Chondrocyte (in vitro differentiated cells): ENCODE measurements around the gene C5. TPM values are rescaled to one million over a fixed set of nuclear protein-coding genes. Genes with fewer than 3 reads are reported as not detected.

Experiments used
- DNase-seq: peaks from one replicate; pipeline ENCODE4 v3.0.0; 2021; ENCODE audit warnings: mixed read lengths, low spot score
- H3K27ac Mint-ChIP-seq: one replicate; pipeline ENCODE4 v1.8.0; 2021; ENCODE audit warnings: mild to moderate bottlenecking, moderate library complexity, mixed read lengths; ENCODE audit not compliant: unreplicated experiment
- H3K27me3 Mint-ChIP-seq: 2 replicates; pipeline ENCODE4 v1.8.0; 2021; ENCODE audit warnings: low read depth, mixed read lengths
- H3K36me3 Mint-ChIP-seq: 2 replicates; pipeline ENCODE4 v1.8.0; 2021; ENCODE audit warnings: low read depth, mixed read lengths
- H3K4me1 Mint-ChIP-seq: 2 replicates; pipeline ENCODE4 v1.8.0; 2021; ENCODE audit warnings: low read depth, mild to moderate bottlenecking, mixed read lengths
- H3K4me3 Mint-ChIP-seq: one replicate; pipeline ENCODE4 v1.8.0; 2021; ENCODE audit warnings: mild to moderate bottlenecking, moderate library complexity, mixed read lengths; ENCODE audit not compliant: unreplicated experiment
- H3K9me3 Mint-ChIP-seq: 2 replicates; pipeline ENCODE4 v1.8.0; 2021; ENCODE audit warnings: low read depth, mixed read lengths
- total RNA-seq: library from RNA; stranded (reverse); gene quantifications from 3 replicates; pipeline ENCODE4 v1.2.1, GENCODE V29; 2021
- TF ChIP-seq, protein P1 (sequence below): fragments of 200-600 bp; sonication (generic); IDR thresholded peaks from 2 replicates; pipeline ENCODE4 v1.5.0; 2021; ENCODE audit warnings: antibody characterized with exemption, mild to moderate bottlenecking, moderate library complexity

The C5 gene
- total RNA-seq, 1 donor from 2014 or later, result 3.0 TPM

DNA sequence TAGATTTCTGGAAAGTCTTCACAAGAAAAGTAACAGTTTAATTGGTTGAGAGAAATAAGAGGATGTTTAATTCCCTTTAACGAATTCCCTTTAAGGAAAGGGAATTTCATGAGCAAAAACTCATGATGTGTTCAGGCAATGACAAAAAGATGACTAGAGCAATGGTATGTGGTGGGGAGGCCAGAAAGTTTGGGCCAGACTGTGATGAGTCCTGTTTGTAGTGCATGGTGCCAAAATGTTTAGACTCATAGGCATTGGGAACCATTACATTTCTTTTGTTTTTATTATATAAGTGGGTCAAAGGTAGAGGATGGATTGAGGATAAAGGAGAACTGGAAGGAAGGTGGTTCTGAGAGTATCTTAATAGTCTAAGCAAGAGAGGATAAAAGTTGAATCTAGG, 35.6 kb upstream of the C5 start:
- Mint-ChIP-seq H3K27me3 (no peaks in the 10 kb centered on the region), H3K9me3 (no peaks in the 10 kb centered on the region), H3K4me1 (no peaks in the 10 kb centered on the region), H3K36me3 (peaks cover 5% of the 10 kb centered on the region), H3K4me3 (no peak overlapping the region), H3K27ac (no peak overlapping the region)
- DNase-seq, result no peak
- TF ChIP-seq, protein P1, sequence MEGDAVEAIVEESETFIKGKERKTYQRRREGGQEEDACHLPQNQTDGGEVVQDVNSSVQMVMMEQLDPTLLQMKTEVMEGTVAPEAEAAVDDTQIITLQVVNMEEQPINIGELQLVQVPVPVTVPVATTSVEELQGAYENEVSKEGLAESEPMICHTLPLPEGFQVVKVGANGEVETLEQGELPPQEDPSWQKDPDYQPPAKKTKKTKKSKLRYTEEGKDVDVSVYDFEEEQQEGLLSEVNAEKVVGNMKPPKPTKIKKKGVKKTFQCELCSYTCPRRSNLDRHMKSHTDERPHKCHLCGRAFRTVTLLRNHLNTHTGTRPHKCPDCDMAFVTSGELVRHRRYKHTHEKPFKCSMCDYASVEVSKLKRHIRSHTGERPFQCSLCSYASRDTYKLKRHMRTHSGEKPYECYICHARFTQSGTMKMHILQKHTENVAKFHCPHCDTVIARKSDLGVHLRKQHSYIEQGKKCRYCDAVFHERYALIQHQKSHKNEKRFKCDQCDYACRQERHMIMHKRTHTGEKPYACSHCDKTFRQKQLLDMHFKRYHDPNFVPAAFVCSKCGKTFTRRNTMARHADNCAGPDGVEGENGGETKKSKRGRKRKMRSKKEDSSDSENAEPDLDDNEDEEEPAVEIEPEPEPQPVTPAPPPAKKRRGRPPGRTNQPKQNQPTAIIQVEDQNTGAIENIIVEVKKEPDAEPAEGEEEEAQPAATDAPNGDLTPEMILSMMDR, result no peak

DNA sequence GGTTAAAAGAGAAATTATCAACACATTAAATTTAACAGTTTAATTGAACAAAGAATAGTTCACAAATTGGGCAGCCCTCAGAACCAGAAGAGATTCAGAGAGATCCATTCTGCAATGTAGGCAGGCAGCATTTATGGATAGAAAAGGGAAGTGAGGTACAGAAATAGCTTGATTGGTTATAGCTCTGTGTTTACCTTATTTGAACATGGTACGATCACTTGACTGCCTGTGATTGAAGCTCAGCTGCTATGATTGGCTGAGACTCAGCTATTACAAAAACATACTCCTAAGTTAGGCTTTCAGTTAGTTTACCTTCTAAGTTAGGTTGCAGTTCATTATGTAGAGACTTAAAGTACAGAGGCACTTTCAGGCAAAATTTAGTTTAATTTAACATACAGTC, 32.0 kb upstream of the C5 start:
- no peaks in the 10 kb centered on the region for H3K27me3 Mint-ChIP-seq
- H3K4me3 Mint-ChIP-seq, result no peak overlapping the region
- TF ChIP-seq, protein P1, result no peak
- H3K27ac Mint-ChIP-seq, result no peak overlapping the region
- no peaks in the 10 kb centered on the region for H3K9me3 Mint-ChIP-seq
- DNase-seq, result no peak
- H3K4me1 Mint-ChIP-seq, result no peaks in the 10 kb centered on the region
- peaks cover 5% of the 10 kb centered on the region for H3K36me3 Mint-ChIP-seq

DNA sequence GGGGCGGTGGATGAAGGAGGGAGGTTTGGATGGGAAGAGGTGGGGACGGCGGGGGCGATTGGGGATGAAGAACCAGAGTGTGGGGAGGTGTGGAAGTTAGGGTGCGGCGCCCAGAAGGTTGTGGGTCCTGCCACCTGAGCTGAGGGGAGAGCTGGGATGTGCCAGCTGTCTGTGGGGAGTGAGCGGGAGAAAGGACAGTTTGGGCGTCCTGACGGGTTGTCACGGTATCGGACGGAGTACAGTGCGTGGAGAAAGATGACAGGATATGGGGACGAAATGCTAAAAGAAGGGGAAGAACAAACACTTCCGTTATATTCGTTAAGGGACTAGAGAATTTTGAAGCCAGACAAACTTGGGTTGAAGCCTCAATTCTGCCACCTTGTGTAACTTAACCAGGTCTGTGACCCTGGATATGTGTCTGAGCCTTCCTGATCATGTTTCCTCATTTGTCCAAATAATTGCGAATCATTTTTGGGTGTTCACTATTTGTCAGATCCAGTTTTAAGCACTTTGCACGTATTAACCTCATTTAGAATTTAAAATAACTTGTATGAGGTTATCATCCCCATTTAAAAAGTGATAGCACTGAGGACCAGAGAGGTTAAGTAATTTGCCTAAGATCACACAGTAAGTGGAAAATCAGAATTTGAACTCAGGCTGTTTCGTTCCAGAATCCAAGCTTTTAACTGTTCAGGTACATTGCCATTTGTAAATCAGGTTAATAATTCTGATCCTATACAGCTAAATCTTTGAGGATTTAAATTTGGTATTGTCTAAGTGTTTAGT, 25.4 kb upstream of the C5 start:
- Mint-ChIP-seq H3K9me3 (no peaks in the 10 kb centered on the region), H3K36me3 (no peaks in the 10 kb centered on the region), H3K27ac (peak overlapping the region; percentile 95), H3K4me1 (peaks cover 23% of the 10 kb centered on the region), H3K27me3 (no peaks in the 10 kb centered on the region), H3K4me3 (peak overlapping the region; percentile 95)
- DNase-seq, result no peak
- TF ChIP-seq, protein P1, result peak; percentile 58

DNA sequence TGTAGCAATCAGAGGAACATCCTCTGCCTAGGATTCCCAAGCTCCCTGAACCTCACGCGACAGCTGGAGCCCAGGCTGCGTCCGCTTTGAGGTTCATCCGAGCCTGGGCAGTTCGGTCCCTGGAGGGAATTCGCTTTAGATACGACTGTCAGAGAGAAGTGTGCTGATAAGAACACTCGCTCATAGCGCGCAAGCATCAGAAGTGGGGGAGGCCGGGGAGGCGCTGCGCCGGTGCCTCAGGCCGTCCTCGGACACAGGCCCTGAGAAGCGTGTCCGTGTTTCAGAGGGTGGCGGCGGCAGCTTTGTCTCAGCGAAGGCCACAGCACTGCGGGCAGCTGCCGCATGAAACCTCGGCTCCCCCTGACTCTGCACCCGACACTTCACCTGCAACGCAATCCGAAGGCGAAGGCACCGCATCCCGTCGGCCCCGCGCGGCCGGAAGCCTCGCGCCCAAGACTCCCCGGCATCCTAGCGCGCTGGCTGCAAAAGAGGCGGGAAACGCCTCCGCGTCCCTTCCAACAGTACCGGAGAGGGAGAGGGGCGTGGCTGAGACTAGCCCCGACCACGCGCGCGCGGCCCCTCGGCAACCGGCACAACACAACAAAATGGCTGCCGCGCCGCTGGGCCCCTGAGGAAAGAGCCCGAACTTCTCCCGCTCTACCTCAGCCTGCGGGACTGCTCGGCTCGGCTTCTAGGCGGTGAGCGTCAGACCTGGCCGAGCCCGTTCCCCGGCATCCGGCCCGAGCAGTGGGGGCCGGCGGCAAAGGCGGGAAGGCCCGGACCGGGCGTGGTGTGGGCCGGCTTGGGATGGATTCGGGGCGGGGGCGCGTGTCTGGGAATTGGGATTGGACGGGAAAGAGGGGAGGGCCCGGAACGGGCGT, 24.5 kb upstream of the C5 start, which contains the start of gene CNTRL:
Gene CNTRL (plus strand): TSS at position 586 of the 881 bp plus-strand sequence. CDS start 13,372 bp downstream, outside the sequence.
- no peaks in the 10 kb centered on the region for H3K9me3 Mint-ChIP-seq
- DNase-seq, result peak; percentile 96
- no peaks in the 10 kb centered on the region for H3K36me3 Mint-ChIP-seq
- H3K27me3 Mint-ChIP-seq, result no peaks in the 10 kb centered on the region
- H3K27ac Mint-ChIP-seq, result peak within 1 kb of the TSS; percentile 95
- H3K4me1 Mint-ChIP-seq, result peaks cover 23% of the 10 kb centered on the region
- TF ChIP-seq, protein P1, result no peak
- peak within 1 kb of the TSS; percentile 95 for H3K4me3 Mint-ChIP-seq

DNA sequence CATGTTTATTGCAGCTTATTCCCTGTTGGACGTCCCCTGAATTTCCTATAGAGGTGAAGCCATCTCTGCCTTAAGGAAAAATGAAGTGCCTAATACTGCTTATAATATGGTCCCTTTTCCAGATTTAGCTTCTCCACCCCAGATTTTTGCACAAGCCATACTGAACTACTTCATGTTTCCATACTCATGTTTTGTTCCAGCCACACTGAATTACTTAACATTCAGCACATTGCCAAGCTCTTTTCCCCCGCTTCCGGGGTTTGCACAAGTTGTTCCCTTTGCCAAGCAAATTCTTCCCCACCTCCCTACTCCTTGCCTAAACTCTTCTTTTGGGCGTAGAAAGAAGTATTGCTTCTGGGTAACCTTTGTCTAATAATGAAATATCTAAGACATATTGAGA, 23.0 kb upstream of the C5 start:
- no peaks in the 10 kb centered on the region for H3K36me3 Mint-ChIP-seq
- H3K27ac Mint-ChIP-seq, result no peak overlapping the region
- no peak overlapping the region for H3K4me3 Mint-ChIP-seq
- TF ChIP-seq, protein P1, result no peak
- H3K4me1 Mint-ChIP-seq, result peaks cover 23% of the 10 kb centered on the region
- H3K27me3 Mint-ChIP-seq, result no peaks in the 10 kb centered on the region
- DNase-seq, result no peak
- peaks cover 10% of the 10 kb centered on the region for H3K9me3 Mint-ChIP-seq
